Measurements from ENCODE around the gene DAND5. TPM values are rescaled to one million over a fixed set of nuclear protein-coding genes. Genes with fewer than 3 reads are reported as not detected.

The DAND5 gene
- total RNA-seq, 1 donor from 2014 or later: not detected

DNA sequence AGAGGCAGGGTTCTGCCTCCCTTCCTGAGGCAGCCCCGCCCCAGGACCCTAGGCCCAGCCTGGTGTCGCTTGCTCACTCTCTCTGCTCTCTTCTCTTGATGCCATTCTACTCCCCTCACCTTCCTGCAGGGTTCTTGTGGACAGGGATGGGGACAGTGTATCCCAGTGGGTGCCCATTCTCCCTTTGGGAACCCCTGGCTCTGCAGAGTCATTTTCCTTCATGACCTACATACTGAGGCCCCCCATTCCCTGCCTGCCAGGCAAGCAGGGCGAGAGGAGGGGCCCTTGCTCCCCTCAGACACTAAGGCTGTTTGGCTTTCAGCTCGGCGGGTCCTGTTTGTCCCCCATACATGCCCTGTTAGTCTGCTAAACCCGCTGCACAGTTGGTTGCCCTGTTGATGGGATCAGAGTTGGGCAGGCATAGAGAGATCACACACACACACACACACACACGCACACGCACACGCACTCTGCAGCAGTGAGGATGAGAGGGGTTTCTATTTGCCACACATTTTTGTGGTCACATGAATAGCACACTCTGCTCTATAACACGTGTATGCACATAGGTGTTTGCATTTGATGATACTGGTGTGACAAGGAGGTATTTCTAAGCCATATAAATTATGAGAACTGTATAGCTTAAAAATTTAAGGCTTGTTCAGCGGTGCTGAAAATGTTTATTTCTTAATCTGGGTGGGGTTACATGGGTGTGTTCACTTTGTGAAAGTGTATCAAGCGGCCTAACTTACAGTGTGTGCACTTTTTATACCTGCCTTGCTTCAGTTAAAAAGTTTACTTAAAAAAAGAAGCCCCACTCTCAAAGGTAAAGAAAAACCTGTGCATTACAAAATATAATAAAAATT is 46.2 kb downstream of the DAND5 start:
- H3K27me3 Mint-ChIP-seq (ENCODE audit: unreplicated experiment): peaks cover 83% of the 10 kb centered on the region
- H3K9me3 Mint-ChIP-seq (ENCODE audit: unreplicated experiment): no peaks in the 10 kb centered on the region
- peaks cover 57% of the 10 kb centered on the region for H3K4me1 Mint-ChIP-seq (ENCODE audit: unreplicated experiment)
- H3K36me3 Mint-ChIP-seq (ENCODE audit: unreplicated experiment): peaks cover 30% of the 10 kb centered on the region
- no peak overlapping the region for H3K4me3 Mint-ChIP-seq (ENCODE audit: unreplicated experiment)
- H3K27ac Mint-ChIP-seq (ENCODE audit: unreplicated experiment): no peak overlapping the region
- no peak for DNase-seq (ENCODE audit: extremely low spot score, unreplicated experiment)
- TF ChIP-seq, protein P1, sequence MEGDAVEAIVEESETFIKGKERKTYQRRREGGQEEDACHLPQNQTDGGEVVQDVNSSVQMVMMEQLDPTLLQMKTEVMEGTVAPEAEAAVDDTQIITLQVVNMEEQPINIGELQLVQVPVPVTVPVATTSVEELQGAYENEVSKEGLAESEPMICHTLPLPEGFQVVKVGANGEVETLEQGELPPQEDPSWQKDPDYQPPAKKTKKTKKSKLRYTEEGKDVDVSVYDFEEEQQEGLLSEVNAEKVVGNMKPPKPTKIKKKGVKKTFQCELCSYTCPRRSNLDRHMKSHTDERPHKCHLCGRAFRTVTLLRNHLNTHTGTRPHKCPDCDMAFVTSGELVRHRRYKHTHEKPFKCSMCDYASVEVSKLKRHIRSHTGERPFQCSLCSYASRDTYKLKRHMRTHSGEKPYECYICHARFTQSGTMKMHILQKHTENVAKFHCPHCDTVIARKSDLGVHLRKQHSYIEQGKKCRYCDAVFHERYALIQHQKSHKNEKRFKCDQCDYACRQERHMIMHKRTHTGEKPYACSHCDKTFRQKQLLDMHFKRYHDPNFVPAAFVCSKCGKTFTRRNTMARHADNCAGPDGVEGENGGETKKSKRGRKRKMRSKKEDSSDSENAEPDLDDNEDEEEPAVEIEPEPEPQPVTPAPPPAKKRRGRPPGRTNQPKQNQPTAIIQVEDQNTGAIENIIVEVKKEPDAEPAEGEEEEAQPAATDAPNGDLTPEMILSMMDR (IDR thresholded peaks at IDR 0.05): no peak

DNA sequence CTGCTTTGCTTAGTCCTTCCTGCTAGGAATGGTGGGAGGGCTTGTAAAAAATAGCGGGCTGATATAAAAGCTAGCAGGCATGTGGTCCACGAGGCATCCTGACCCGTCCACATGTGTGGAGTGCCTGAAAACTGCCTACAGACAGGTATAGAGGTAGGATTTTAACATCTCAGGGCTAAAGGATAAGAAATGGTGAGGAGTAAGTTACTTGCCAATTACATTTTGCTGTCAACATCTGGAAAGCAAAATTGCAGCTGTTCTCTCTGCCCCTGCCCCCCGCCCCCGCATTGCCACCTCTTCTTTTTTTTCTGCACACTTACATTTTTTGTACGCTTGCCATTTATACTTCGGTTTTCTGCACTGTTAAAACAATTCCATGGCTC is 46.9 kb downstream of the DAND5 start:
- Mint-ChIP-seq H3K36me3 (ENCODE audit: unreplicated experiment) (peaks cover 32% of the 10 kb centered on the region), H3K4me1 (ENCODE audit: unreplicated experiment) (peaks cover 53% of the 10 kb centered on the region), H3K4me3 (ENCODE audit: unreplicated experiment) (no peak overlapping the region), H3K9me3 (ENCODE audit: unreplicated experiment) (no peaks in the 10 kb centered on the region), H3K27ac (ENCODE audit: unreplicated experiment) (no peak overlapping the region), H3K27me3 (ENCODE audit: unreplicated experiment) (peaks cover 80% of the 10 kb centered on the region)
- no peak for DNase-seq (ENCODE audit: extremely low spot score, unreplicated experiment)
- TF ChIP-seq, protein P1 (IDR thresholded peaks at IDR 0.05): no peak

DNA sequence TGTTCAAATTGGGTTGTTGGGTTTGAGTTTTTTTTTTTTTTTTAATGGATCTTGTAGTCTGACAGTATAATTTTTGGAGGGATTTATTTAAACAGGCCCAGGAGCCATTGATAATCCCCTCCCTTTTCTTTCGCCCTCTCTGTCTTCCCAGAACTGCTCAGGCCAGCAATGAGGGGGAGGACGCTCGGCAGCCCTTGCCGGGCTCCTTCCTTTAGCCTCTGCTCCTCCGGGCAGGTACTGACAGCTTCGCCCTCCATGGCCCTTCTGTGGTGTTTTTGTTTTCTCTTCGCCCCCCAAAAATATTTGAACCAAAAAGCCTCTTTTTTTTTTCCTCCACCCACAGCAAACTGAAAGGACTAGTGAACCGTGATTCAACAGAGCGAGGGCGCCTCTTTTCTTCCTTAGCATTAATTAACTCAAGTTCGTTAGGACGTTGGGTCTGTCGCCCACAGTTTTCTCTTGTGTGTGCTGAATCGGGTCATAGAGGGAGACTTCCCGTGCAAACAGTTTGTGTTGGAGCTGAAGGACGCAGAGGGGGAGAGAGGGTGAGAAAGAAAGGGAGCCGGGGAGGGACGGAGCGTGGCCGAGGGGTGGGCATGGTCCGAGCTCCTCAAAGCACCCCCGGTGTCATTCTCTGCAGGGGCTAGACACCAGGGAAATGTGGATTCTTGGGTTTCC is 47.4 kb downstream of the DAND5 start:
- H3K36me3 Mint-ChIP-seq (ENCODE audit: unreplicated experiment): peaks cover 32% of the 10 kb centered on the region
- H3K27ac Mint-ChIP-seq (ENCODE audit: unreplicated experiment): no peak overlapping the region
- no peaks in the 10 kb centered on the region for H3K9me3 Mint-ChIP-seq (ENCODE audit: unreplicated experiment)
- peaks cover 52% of the 10 kb centered on the region for H3K4me1 Mint-ChIP-seq (ENCODE audit: unreplicated experiment)
- no peak overlapping the region for H3K4me3 Mint-ChIP-seq (ENCODE audit: unreplicated experiment)
- H3K27me3 Mint-ChIP-seq (ENCODE audit: unreplicated experiment): peaks cover 81% of the 10 kb centered on the region
- TF ChIP-seq, protein P1 (IDR thresholded peaks at IDR 0.05): no peak
- DNase-seq (ENCODE audit: extremely low spot score, unreplicated experiment): no peak

DNA sequence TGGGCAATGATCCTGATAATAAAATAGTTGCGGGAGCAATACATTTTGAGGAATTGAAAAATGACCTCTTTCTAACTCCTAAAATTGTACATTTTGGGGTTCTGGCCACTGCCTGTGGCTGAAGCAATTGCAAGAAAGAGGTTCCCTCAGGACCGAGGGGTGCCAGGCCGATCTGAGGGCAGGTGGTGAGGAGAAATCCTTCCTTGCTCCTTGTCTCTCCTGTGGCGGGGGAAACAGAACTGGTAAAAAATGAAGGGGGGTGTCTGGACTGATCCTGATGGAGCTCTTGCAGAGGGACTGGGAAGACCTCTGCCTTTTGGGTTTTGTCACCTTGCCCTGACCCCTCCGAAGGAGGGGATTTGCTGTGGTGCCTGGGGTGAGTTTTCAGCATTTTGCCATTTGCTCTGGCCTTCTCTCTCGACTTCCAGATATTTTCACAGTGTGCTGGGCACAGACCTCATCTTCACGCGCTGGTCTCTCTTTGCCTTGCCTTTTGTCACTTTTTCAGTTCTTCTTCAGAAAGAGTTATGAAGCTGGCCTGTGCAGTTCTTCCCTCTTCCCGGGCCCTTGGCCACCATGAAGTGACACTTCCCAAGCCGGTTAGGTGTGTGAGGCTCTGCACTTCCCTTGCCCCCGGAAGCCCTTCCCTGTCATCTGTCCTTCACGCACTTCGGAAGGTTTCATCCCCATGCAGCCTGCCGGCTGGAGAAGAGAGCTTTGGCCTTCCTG is 48.1 kb downstream of the DAND5 start:
- no peak for DNase-seq (ENCODE audit: extremely low spot score, unreplicated experiment)
- no peak overlapping the region for H3K27ac Mint-ChIP-seq (ENCODE audit: unreplicated experiment)
- H3K4me3 Mint-ChIP-seq (ENCODE audit: unreplicated experiment): no peak overlapping the region
- peaks cover 81% of the 10 kb centered on the region for H3K27me3 Mint-ChIP-seq (ENCODE audit: unreplicated experiment)
- peaks cover 32% of the 10 kb centered on the region for H3K36me3 Mint-ChIP-seq (ENCODE audit: unreplicated experiment)
- TF ChIP-seq, protein P1 (IDR thresholded peaks at IDR 0.05): no peak
- H3K9me3 Mint-ChIP-seq (ENCODE audit: unreplicated experiment): no peaks in the 10 kb centered on the region
- H3K4me1 Mint-ChIP-seq (ENCODE audit: unreplicated experiment): peaks cover 57% of the 10 kb centered on the region
